K562 (cell line): Measurements from ENCODE around the gene ZNF24. TPM values are rescaled to one million over a fixed set of nuclear protein-coding genes. Genes with fewer than 3 reads are reported as not detected.

ENCODE experiments used
- ATAC-seq: fragments of 200-7000 bp; cut with Tn5 transposase; 3 replicates; pipeline ENCODE4 v1.9.1; 2020; ENCODE audit warnings: moderate library complexity
- BruUV-seq: library from RNA; stranded (reverse); fragments of 400-500 nt; replicated peaks from 2 replicates; lab custom pipeline; 2021; lab: Mats Ljungman, UMichigan
- CTCF ChIA-PET: fragments of 300-600 bp; formaldehyde crosslinking; extraction: SDS; loops from one replicate; lab custom pipeline; 2021; ENCODE audit warnings: low intra/inter-chr PET ratio; lab: Yijun Ruan, JAX
- POLR2A ChIA-PET: fragments of 300-600, 350-650 bp; sonication (Branson Sonifier 250); formaldehyde crosslinking; extraction: SDS; loops from one replicate; lab custom pipeline; 2021; ENCODE audit warnings: antibody characterized with exemption, inconsistent platforms; lab: Yijun Ruan, JAX
- DNase-seq, 4 experiments: peaks; one replicate each; pipeline versions ENCODE4 v3.0.0 to v3.0.0-alpha.2; 2011 to 2018; ENCODE audit warnings: low spot score in 3 of 4, mixed read lengths in 3 of 4; ENCODE audit errors: extremely low read depth in 1 of 4
- FAIRE-seq: peaks from 2 replicates; lab custom pipeline; 2011; peaks lifted over from hg19 to GRCh38; lab: Jason Lieb, UNC
- H2AFZ ChIP-seq: 2 replicates; pipeline ENCODE4 v1.6.0; 2011; ENCODE audit warnings: low read depth, low read length, control low read depth, inconsistent platforms
- H3K27ac ChIP-seq: fragments of 200-600 bp; 3 replicates; pipeline ENCODE4 v1.8.0; 2011; ENCODE audit warnings: low read depth, mild to moderate bottlenecking, control low read depth, inconsistent platforms, low read length, moderate library complexity, mixed read lengths; ENCODE audit errors: extremely low read depth
- H3K27me3 ChIP-seq, 2 experiments: fragments of 300-600 bp in 1 of 2; 2 replicates in 1 of 2; 3 replicates in 1 of 2; pipeline versions ENCODE4 v1.6.0 to v1.8.0; 2011; ENCODE audit warnings: inconsistent platforms in 2 of 2, low read length in 2 of 2, mild to moderate bottlenecking in 1 of 2, mixed read lengths in 1 of 2, moderate library complexity in 1 of 2; ENCODE audit not compliant: control insufficient read depth in 2 of 2, insufficient read depth in 2 of 2
- H3K36me3 ChIP-seq: fragments of 300-600 bp; 3 replicates; pipeline ENCODE4 v1.8.0; 2011; ENCODE audit warnings: mild to moderate bottlenecking, low read length, inconsistent platforms; ENCODE audit not compliant: control insufficient read depth, insufficient read depth
- H3K4me1 ChIP-seq, 2 experiments: fragments of 200-600 bp in 1 of 2; replicated peaks in 1 of 2; 2 replicates in 1 of 2; 3 replicates in 1 of 2; pipeline versions ENCODE4 v1.5.1 to v1.8.0; 2011; ENCODE audit warnings: inconsistent platforms in 2 of 2, low read length in 2 of 2, mild to moderate bottlenecking in 1 of 2, mixed read lengths in 1 of 2, moderate library complexity in 1 of 2; ENCODE audit not compliant: control insufficient read depth in 2 of 2, insufficient read depth in 2 of 2
- H3K4me2 ChIP-seq: 2 replicates; pipeline ENCODE4 v1.6.1; 2011; ENCODE audit warnings: low read length, control low read depth, inconsistent platforms, mixed read lengths; ENCODE audit not compliant: insufficient read depth
- H3K4me3 ChIP-seq: fragments of 200-600 bp; sonication (generic), shearing (Covaris generic); 2 replicates; pipeline ENCODE4 v1.5.1; 2016; ENCODE audit warnings: control low read depth, inconsistent platforms
- H3K79me2 ChIP-seq: fragments of 200-600 bp; 3 replicates; pipeline ENCODE4 v1.8.0; 2011; ENCODE audit warnings: low read length, inconsistent platforms; ENCODE audit not compliant: control insufficient read depth, insufficient read depth
- H3K9ac ChIP-seq, 2 experiments: 2 replicates each; pipeline versions ENCODE4 v1.6.0 to v1.6.1; 2011; ENCODE audit warnings: low read depth in 2 of 2, low read length in 2 of 2, control low read depth in 1 of 2, inconsistent platforms in 1 of 2, mild to moderate bottlenecking in 1 of 2, mixed read lengths in 1 of 2; ENCODE audit not compliant: insufficient read depth in 1 of 2
- H3K9me1 ChIP-seq: one replicate; pipeline ENCODE4 v1.6.0; 2011; ENCODE audit warnings: inconsistent platforms, mild to moderate bottlenecking, low read length, moderate library complexity; ENCODE audit not compliant: control insufficient read depth, insufficient read depth
- H3K9me3 ChIP-seq: replicated peaks from 2 replicates; pipeline ENCODE4 v1.5.1; 2011; ENCODE audit warnings: low read depth, low read length, inconsistent platforms; ENCODE audit not compliant: control insufficient read depth, insufficient read depth
- H4K20me1 ChIP-seq: replicated peaks from 2 replicates; pipeline ENCODE4 v1.6.1; 2011; ENCODE audit warnings: low read length, inconsistent platforms, mixed read lengths; ENCODE audit not compliant: control insufficient read depth, insufficient read depth
- DMBX1 ChIP-seq: fragments of 250-450 bp; sonication (Bioruptor Pico); IDR thresholded peaks from 2 replicates; pipeline ENCODE4 v1.8.0; 2022; ENCODE audit warnings: inconsistent platforms, mild to moderate bottlenecking, moderate library complexity, borderline replicate concordance
- DNMT1 ChIP-seq: fragments of 450-650 bp; IDR thresholded peaks from 2 replicates; pipeline ENCODE4 v1.6.1; 2016; ENCODE audit warnings: antibody characterized with exemption, mild to moderate bottlenecking
- FIP1L1 ChIP-seq: fragments of 200-400 bp; formaldehyde crosslinking; IDR thresholded peaks from 2 replicates; pipeline ENCODE4 v1.6.1; 2018; ENCODE audit warnings: mild to moderate bottlenecking, low read depth, low read length; ENCODE audit not compliant: poor library complexity, severe bottlenecking
- FOXP1 ChIP-seq: sonication (generic); formaldehyde crosslinking; IDR thresholded peaks from 2 replicates; pipeline ENCODE4 v1.8.0; 2022; ENCODE audit warnings: mild to moderate bottlenecking, missing genetic modification reagents
- GTF2F1 ChIP-seq: IDR thresholded peaks from 2 replicates; pipeline ENCODE4 v1.6.1; 2011; ENCODE audit warnings: low read depth, low read length, improper control_type of control experiment
- LARP7 ChIP-seq: fragments of 450-650 bp; IDR thresholded peaks from 2 replicates; pipeline ENCODE4 v1.6.1; 2016
- MAFK ChIP-seq: IDR thresholded peaks from 2 replicates; pipeline ENCODE4 v1.6.1; 2011; ENCODE audit warnings: low read length, improper control_type of control experiment
- MXI1 ChIP-seq: IDR thresholded peaks from 2 replicates; pipeline ENCODE4 v1.6.1; 2011; ENCODE audit warnings: low read depth, mild to moderate bottlenecking, improper control_type of control experiment, low read length
- NCOR1 ChIP-seq: fragments of 450-650 bp; IDR thresholded peaks from 2 replicates; pipeline ENCODE4 v1.6.1; 2016; ENCODE audit warnings: mild to moderate bottlenecking, moderate library complexity
- NFATC3 ChIP-seq: fragments of 450-650 bp; IDR thresholded peaks from 2 replicates; pipeline ENCODE4 v1.6.1; 2017; ENCODE audit warnings: mild to moderate bottlenecking
- NR2C1 ChIP-seq, 2 experiments: fragments of 450-650 bp; IDR thresholded peaks; 2 replicates each; pipeline ENCODE4 v1.6.1; 2017; ENCODE audit warnings: mild to moderate bottlenecking in 2 of 2, antibody characterized with exemption in 1 of 2, inconsistent platforms in 1 of 2, missing compliant biosample characterization in 1 of 2, missing genetic modification characterization in 1 of 2
- SMARCB1 ChIP-seq: IDR thresholded peaks from 2 replicates; pipeline ENCODE4 v1.6.1; 2011; ENCODE audit warnings: improper control_type of control experiment, low read depth; ENCODE audit not compliant: insufficient read length
- ZNF79 ChIP-seq: fragments of 250-450 bp; sonication (Bioruptor Pico); IDR thresholded peaks from 2 replicates; pipeline ENCODE4 v1.4.0; 2020; ENCODE audit warnings: low read depth, mild to moderate bottlenecking, moderate library complexity
- WGBS: fragments of 100-300 bp; shearing (Covaris generic); methylation state at CpG from one replicate; pipeline ENCODE4 v1.1.6; 2016; ENCODE audit warnings: low coverage, mixed read lengths; ENCODE audit not compliant: insufficient coverage; ENCODE audit errors: missing lambda C conversion rate; 5-methylcytosine and 5-hydroxymethylcytosine counted together
- in situ Hi-C: fragments of 300-500 bp; cut with MboI; formaldehyde crosslinking; loops from 4 replicates; pipeline ENCODE4 v1.15.0; 2018; ENCODE audit warnings: inconsistent platforms, mixed read lengths
- intact Hi-C: fragments of 100-400 bp; cut with micrococcal nuclease; formaldehyde crosslinking; loops from 2 replicates; pipeline ENCODE4 v1.14.2; 2022
- polyA plus RNA-seq, 8 experiments: library from polyadenylated mRNA; depleted of rRNA in 4 of 8; stranded (reverse) in 5 of 8; unstranded in 3 of 8; fragments of >200 nt; fragmentation: Nextera tagmentation in 2 of 8; fragmentation: Illumina TruSeq in 1 of 8; extraction: Ambion mirVana in 2 of 8; extraction: Trizol in 1 of 8; gene quantifications; 2 replicates each; pipeline versions ENCODE4 v1.2.1 to v1.2.3, GENCODE V29; 2011 to 2014; ENCODE audit warnings: inconsistent platforms in 1 of 8, missing spikeins in 1 of 8
- total RNA-seq, 7 experiments: library from RNA; depleted of rRNA in 6 of 7; stranded (reverse); fragments of >200 nt in 6 of 7; fragmentation: Illumina TruSeq in 2 of 7; extraction: Trizol in 2 of 7; gene quantifications; 2 replicates each; pipeline versions ENCODE4 v1.2.1 to v1.2.3, GENCODE V29; 2011 to 2021; ENCODE audit warnings: low replicate concordance in 1 of 7
- TF ChIP-seq, protein P1 (sequence below): fragments of 450-650 bp; formaldehyde crosslinking; IDR thresholded peaks from 2 replicates; pipeline ENCODE4 v1.4.0; 2022; ENCODE audit warnings: missing genetic modification characterization
- TF ChIP-seq, protein P2 (sequence below): sonication (generic); formaldehyde crosslinking; IDR thresholded peaks from 2 replicates; pipeline ENCODE4 v1.8.0; 2022; ENCODE audit warnings: missing genetic modification reagents, mild to moderate bottlenecking, borderline replicate concordance

Gene ZNF24
- total and polyA plus RNA-seq, 9 of the 15 experiments (the other 6 are each of a cell fraction or from before 2014, with no cell fraction given): 35.7 to 72.8 (median 54.1) TPM

DNA sequence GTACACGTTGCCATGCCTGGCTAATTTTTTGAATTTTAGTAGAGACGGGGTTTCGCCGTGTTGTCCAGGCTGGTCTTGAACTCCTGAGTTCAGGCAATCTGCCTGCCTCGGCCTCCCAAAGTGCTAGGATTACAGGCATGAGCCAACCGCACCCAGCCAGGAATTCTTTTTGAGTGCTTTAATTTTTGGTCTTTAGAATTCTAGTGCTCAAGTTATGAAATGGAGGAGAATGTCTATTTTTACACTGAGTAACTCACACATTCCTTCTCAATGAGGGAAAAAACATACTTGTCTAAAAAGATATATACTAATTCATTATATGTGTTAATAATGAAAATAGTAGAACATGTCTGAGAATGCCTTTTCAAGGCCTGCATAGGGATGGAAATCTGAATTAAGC lies 24.4 kb upstream of the ZNF24 start:
- no peak overlapping the region for H3K4me3 ChIP-seq
- 47% methylated on average over 6 of the region's 6 CpGs for WGBS
- no peak overlapping the region for H2AFZ ChIP-seq
- intact Hi-C loops: no loop called here
- H3K27me3 ChIP-seq: no peaks in the 10 kb centered on the region
- no TSS peak for BruUV-seq
- H3K79me2 ChIP-seq: no peaks in the 10 kb centered on the region
- TF ChIP-seq DMBX1 (CRISPR knock-in tag) (no peak), SMARCB1 (no peak), FIP1L1 (no peak), NCOR1 (no peak), FOXP1 (no peak), ZNF79 (CRISPR knock-in tag) (no peak), DNMT1 (no peak), LARP7 (no peak), MAFK (no peak), NR2C1 (IDR thresholded peaks at IDR 0.05) (no peak), NR2C1 (tag; IDR thresholded peaks at IDR 0.05) (no peak), MXI1 (no peak), GTF2F1 (no peak), NFATC3 (no peak)
- TF ChIP-seq, protein P1, sequence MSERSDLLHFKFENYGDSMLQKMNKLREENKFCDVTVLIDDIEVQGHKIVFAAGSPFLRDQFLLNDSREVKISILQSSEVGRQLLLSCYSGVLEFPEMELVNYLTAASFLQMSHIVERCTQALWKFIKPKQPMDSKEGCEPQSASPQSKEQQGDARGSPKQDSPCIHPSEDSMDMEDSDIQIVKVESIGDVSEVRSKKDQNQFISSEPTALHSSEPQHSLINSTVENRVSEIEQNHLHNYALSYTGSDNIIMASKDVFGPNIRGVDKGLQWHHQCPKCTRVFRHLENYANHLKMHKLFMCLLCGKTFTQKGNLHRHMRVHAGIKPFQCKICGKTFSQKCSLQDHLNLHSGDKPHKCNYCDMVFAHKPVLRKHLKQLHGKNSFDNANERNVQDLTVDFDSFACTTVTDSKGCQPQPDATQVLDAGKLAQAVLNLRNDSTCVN (CRISPR knock-in tag): no peak
- TF ChIP-seq, protein P2, sequence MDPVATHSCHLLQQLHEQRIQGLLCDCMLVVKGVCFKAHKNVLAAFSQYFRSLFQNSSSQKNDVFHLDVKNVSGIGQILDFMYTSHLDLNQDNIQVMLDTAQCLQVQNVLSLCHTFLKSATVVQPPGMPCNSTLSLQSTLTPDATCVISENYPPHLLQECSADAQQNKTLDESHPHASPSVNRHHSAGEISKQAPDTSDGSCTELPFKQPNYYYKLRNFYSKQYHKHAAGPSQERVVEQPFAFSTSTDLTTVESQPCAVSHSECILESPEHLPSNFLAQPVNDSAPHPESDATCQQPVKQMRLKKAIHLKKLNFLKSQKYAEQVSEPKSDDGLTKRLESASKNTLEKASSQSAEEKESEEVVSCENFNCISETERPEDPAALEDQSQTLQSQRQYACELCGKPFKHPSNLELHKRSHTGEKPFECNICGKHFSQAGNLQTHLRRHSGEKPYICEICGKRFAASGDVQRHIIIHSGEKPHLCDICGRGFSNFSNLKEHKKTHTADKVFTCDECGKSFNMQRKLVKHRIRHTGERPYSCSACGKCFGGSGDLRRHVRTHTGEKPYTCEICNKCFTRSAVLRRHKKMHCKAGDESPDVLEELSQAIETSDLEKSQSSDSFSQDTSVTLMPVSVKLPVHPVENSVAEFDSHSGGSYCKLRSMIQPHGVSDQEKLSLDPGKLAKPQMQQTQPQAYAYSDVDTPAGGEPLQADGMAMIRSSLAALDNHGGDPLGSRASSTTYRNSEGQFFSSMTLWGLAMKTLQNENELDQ (CRISPR knock-in tag): no peak
- H3K4me1 ChIP-seq: no peaks in the 10 kb centered on the region
- ChIA-PET CTCF (no interaction called here), POLR2A (no interaction called here)
- no peaks in the 10 kb centered on the region for H3K9me1 ChIP-seq
- no peaks in the 10 kb centered on the region for H4K20me1 ChIP-seq
- no peak for DNase-seq
- H3K4me2 ChIP-seq: no peak overlapping the region
- ATAC-seq: no peak
- H3K27ac ChIP-seq: no peak overlapping the region
- no peaks in the 10 kb centered on the region for H3K9me3 ChIP-seq
- H3K9ac ChIP-seq: no peak overlapping the region
- H3K36me3 ChIP-seq: no peaks in the 10 kb centered on the region
- in situ Hi-C loops: no loop called here
- FAIRE-seq: no peak
